Mucosa of rectum (tissue), 2 donors: Measurements from ENCODE around the gene PIGO.

Experiments
- H3K27ac ChIP-seq, 2 donors: one replicate each; pipeline ENCODE4 v1.7.0; 2013; ENCODE audit warnings: inconsistent platforms in 2 of 2, low read depth in 2 of 2, low read length in 2 of 2
- H3K27me3 ChIP-seq, 2 donors: one replicate each; pipeline ENCODE4 v1.7.0; 2013; ENCODE audit warnings: low read length in 2 of 2; ENCODE audit not compliant: control insufficient read depth in 2 of 2, insufficient read depth in 2 of 2
- H3K36me3 ChIP-seq, 2 donors: one replicate each; pipeline ENCODE4 v1.7.0; 2013; ENCODE audit warnings: low read length in 2 of 2; ENCODE audit not compliant: control insufficient read depth in 2 of 2, insufficient read depth in 2 of 2
- H3K4me1 ChIP-seq, 2 donors: one replicate each; pipeline ENCODE4 v1.7.0; 2013; ENCODE audit warnings: low read length in 2 of 2, mild to moderate bottlenecking in 1 of 2; ENCODE audit not compliant: control insufficient read depth in 2 of 2, insufficient read depth in 2 of 2
- H3K4me3 ChIP-seq, 2 donors: one replicate each; pipeline ENCODE4 v1.7.0; 2013; ENCODE audit warnings: low read length in 2 of 2
- H3K9ac ChIP-seq, 2 donors: one replicate each; pipeline ENCODE4 v1.7.0; 2013; ENCODE audit warnings: low read length in 2 of 2, low read depth in 1 of 2, mild to moderate bottlenecking in 1 of 2
- H3K9me3 ChIP-seq, 2 donors: one replicate each; pipeline ENCODE4 v1.7.0; 2013; ENCODE audit warnings: low read length in 2 of 2; ENCODE audit not compliant: control insufficient read depth in 2 of 2
- donor health status: healthy.
- donor health status: Normal muscosa, but diverticular disease.

Gene PIGO

DNA sequence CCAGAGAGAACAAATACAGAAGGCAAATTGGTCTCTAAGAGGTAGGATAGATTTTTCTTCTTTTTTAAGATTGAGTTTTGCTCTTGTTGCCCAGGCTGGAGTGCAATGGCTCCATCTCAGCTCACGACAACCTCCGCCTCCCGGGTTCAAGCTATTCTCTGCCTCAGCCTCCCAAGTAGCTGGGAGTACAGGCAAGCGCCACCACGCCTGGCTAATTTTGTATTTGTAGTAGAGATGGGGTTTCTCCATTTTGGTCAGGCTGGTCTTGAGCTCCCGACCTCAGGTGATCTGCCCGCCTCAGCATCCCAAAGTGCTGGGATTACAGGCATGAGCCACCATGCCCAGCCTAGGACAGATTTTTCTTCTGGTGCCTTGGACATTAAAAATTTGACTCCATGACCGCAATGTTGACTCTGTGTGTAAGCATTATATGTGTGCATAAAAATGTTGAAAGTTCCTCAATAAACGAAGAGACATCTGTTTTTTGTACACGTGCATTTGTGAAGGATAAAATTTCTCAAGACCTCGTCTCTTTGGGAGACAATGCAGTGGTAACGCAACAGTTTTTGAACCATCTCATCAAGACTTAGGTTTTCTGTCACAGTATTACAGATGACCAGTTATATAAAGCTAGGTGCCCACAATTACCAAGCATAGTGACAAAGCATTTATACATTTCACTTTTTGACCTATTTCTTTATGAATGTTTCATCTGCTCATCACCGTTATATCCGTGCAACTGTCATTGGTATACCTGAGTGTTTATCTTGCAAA is 41.3 kb downstream of the PIGO start:
- no peak overlapping the region for H3K27ac ChIP-seq
- no peaks in the 10 kb centered on the region for H3K27me3 ChIP-seq
- peaks cover 43 to 64% of the 10 kb centered on the region in 2 donors for H3K36me3 ChIP-seq
- no peaks in the 10 kb centered on the region for H3K9me3 ChIP-seq
- no peak overlapping the region for H3K9ac ChIP-seq
- H3K4me3 ChIP-seq, result no peak overlapping the region
- H3K4me1 ChIP-seq, result no peaks in the 10 kb centered on the region

DNA sequence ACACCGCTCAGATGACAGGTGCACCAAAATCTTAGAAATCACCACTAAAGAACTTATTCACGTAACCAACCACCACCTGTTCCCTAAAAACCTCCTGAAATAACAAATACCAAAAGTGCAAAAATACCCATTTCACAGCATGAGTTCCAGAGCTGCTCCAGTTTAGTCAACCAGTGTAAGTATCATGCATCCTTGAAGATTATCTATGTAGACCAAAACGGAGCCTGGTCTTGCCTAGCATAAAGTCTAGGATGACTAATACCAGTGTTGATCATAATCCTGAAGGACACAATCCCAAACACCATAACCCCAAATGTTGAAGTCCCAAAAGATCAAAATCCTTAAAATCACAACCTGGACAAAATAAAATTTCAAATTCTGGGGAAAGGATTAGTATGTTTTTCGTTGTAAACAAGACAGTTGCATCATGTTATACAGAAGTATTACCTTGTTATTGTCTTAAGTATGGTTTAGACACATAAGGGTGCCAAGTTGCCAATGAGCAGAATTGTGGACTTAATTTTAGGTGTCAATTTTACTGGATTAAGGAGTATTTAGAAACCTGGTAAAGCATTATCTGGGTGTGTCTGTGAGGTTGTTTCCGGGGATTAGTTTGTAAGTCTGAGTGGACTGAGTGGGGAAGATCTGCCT is 42.1 kb downstream of the PIGO start:
- Histone ChIP-seq H3K9me3 (no peaks in the 10 kb centered on the region), H3K36me3 (peaks cover 38 to 59% of the 10 kb centered on the region in 2 donors), H3K4me1 (no peaks in the 10 kb centered on the region), H3K27ac (no peak overlapping the region), H3K27me3 (no peaks in the 10 kb centered on the region), H3K4me3 (no peak overlapping the region), H3K9ac (no peak overlapping the region)

- no peaks in the 10 kb centered on the region for H3K4me1 ChIP-seq
- H3K4me3 ChIP-seq, result no peak overlapping the region
- no peaks in the 10 kb centered on the region for H3K27me3 ChIP-seq
- peaks cover 11 to 38% of the 10 kb centered on the region in 2 donors for H3K36me3 ChIP-seq
- no peaks in the 10 kb centered on the region for H3K9me3 ChIP-seq
- H3K27ac ChIP-seq, result no peak overlapping the region
- H3K9ac ChIP-seq, result no peak overlapping the region
Observed at GRCh38 chr9:35051069-35051967, 45.1 kb downstream of the PIGO start.

GRCh38 chr9:35048511-35048910 is 47.9 kb downstream of the PIGO start:
- Histone ChIP-seq H3K36me3 (peaks cover 13 to 33% of the 10 kb centered on the region in 2 donors), H3K9ac (no peak overlapping the region), H3K4me3 (no peak overlapping the region), H3K4me1 (no peaks in the 10 kb centered on the region), H3K27ac (no peak overlapping the region), H3K27me3 (no peaks in the 10 kb centered on the region), H3K9me3 (no peaks in the 10 kb centered on the region)

DNA sequence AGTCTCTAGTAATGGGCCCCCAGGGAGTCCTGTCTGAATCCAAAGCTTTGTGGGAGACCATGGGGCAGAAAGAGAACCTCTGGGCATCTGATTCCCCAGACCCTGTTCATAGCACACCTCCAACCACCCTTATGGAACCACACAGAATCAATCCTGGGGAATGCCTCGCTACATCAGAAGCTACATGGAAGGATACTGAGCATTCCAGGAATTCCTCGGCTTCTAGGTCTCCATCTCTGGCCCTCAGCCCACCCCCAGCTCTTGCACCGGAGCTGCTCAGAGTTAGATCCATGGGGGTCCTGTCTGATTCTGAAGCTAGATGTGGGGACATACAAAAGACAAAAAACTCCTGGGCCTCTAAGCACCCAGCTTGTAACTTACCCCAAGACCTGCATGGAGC is 52.3 kb downstream of the PIGO start:
- no peak overlapping the region for H3K27ac ChIP-seq
- H3K4me3 ChIP-seq, result no peak overlapping the region
- no peaks in the 10 kb centered on the region for H3K4me1 ChIP-seq
- no peaks in the 10 kb centered on the region for H3K9me3 ChIP-seq
- H3K36me3 ChIP-seq, result peaks cover 18 to 31% of the 10 kb centered on the region in 2 donors
- no peaks in the 10 kb centered on the region for H3K27me3 ChIP-seq
- H3K9ac ChIP-seq, result no peak overlapping the region

GRCh38 chr9:35042891-35043545 is 53.4 kb downstream of the PIGO start:
- Histone ChIP-seq H3K27ac (no peak overlapping the region), H3K27me3 (no peaks in the 10 kb centered on the region)

GRCh38 chr9:35042081-35042604 is 54.2 kb downstream of the PIGO start:
- no peaks in the 10 kb centered on the region for H3K27me3 ChIP-seq
- H3K9me3 ChIP-seq, result no peaks in the 10 kb centered on the region
- no peaks in the 10 kb centered on the region for H3K4me1 ChIP-seq
- H3K9ac ChIP-seq, result no peak overlapping the region
- H3K36me3 ChIP-seq, result peaks cover 18 to 22% of the 10 kb centered on the region in 2 donors
- no peak overlapping the region for H3K4me3 ChIP-seq
- no peak overlapping the region for H3K27ac ChIP-seq

More at GRCh38 chr9:35042891-35043545, 53.4 kb downstream of the PIGO start:
- Histone ChIP-seq H3K36me3 (peaks cover 18 to 27% of the 10 kb centered on the region in 2 donors), H3K4me1 (no peaks in the 10 kb centered on the region), H3K9ac (no peak overlapping the region), H3K4me3 (no peak overlapping the region), H3K9me3 (no peaks in the 10 kb centered on the region)
